NCI-H2081 (cell line): ENCODE data around the gene HOXB1.

Source experiments
- DNase-seq, 2 experiments: peaks; one replicate each; lab custom pipeline; 2025; lab: John Stamatoyannopoulos, UW

Gene HOXB1

GRCh38 chr17:48530887-48531272 lies at the start of gene HOXB1:
HOXB1 (minus strand) TSS chr17:48531011; CDS start chr17:48530904, 107 bp downstream.
- DNase-seq, result no peak

GRCh38 chr17:48579760-48580554 lies 49.1 kb upstream of the HOXB1 start:
- no peak for DNase-seq

GRCh38 chr17:48579471-48579759 lies 48.6 kb upstream of the HOXB1 start:
- no peak for DNase-seq

GRCh38 chr17:48578616-48579470 lies 48.0 kb upstream of the HOXB1 start:
- peak in 1 of 2 experiments; percentile 59 for DNase-seq

GRCh38 chr17:48577946-48578615 lies 47.3 kb upstream of the HOXB1 start, which contains the start of gene HOXB4:
HOXB4 (minus strand) TSS chr17:48578350; CDS start chr17:48578319, 31 bp downstream.
- peak; percentile 86 to 93 for DNase-seq

GRCh38 chr17:48577330-48577945 lies 46.6 kb upstream of the HOXB1 start:
- peak in 1 of 2 experiments; percentile 43 for DNase-seq

GRCh38 chr17:48576479-48577309 lies 45.9 kb upstream of the HOXB1 start:
- DNase-seq, result peak in 1 of 2 experiments; percentile 52

- DNase-seq, result no peak
These were observed 45.1 kb upstream of the HOXB1 start for GRCh38 chr17:48575673-48576478.

GRCh38 chr17:48575066-48575582 lies 44.3 kb upstream of the HOXB1 start:
- peak in 1 of 2 experiments; percentile 65 for DNase-seq

GRCh38 chr17:48574505-48575065 lies 43.8 kb upstream of the HOXB1 start:
- no peak for DNase-seq

- DNase-seq, result no peak
These were observed 41.1 kb upstream of the HOXB1 start for GRCh38 chr17:48571826-48572417.

GRCh38 chr17:48571024-48571818 lies 40.4 kb upstream of the HOXB1 start:
- DNase-seq, result no peak

- DNase-seq, result no peak
These were observed 39.7 kb upstream of the HOXB1 start for GRCh38 chr17:48570325-48571023.

GRCh38 chr17:48569674-48570324 lies 39.0 kb upstream of the HOXB1 start:
- DNase-seq, result no peak

GRCh38 chr17:48569240-48569582 lies 38.4 kb upstream of the HOXB1 start:
- no peak for DNase-seq

- DNase-seq, result no peak
These were observed 37.9 kb upstream of the HOXB1 start for GRCh38 chr17:48568499-48569239.
